Fibroblast of lung (primary cell): ENCODE measurements around the gene TCIRG1. TPM values are rescaled to one million over a fixed set of nuclear protein-coding genes. Genes with fewer than 3 reads are reported as not detected.

Experiments
- DNase-seq, 2 donors: peaks; one replicate each; pipeline versions ENCODE4 v3.0.0 to v3.0.0-alpha.2; 2010; ENCODE audit warnings: low read depth in 2 of 2
- H2AFZ ChIP-seq: 2 replicates; pipeline ENCODE4 v1.5.1; 2012; ENCODE audit warnings: low read length, control low read depth, inconsistent platforms
- H3K27ac ChIP-seq: 2 replicates; pipeline ENCODE4 v1.5.1; 2011; ENCODE audit warnings: low read length, control low read depth; ENCODE audit not compliant: insufficient read depth
- H3K27me3 ChIP-seq: 2 replicates; pipeline ENCODE4 v1.5.1; 2011; ENCODE audit warnings: mild to moderate bottlenecking, low read length; ENCODE audit not compliant: control insufficient read depth, insufficient read depth
- H3K36me3 ChIP-seq: 2 replicates; pipeline ENCODE4 v1.5.1; 2011; ENCODE audit warnings: low read length; ENCODE audit not compliant: control insufficient read depth, insufficient read depth
- H3K4me1 ChIP-seq: 2 replicates; pipeline ENCODE4 v1.5.1; 2011; ENCODE audit warnings: low read length; ENCODE audit not compliant: control insufficient read depth, insufficient read depth; ENCODE audit errors: extremely low read depth
- H3K4me2 ChIP-seq: 2 replicates; pipeline ENCODE4 v1.5.1; 2011; ENCODE audit warnings: low read length, control low read depth; ENCODE audit not compliant: insufficient read depth; ENCODE audit errors: extremely low read depth
- H3K4me3 ChIP-seq, 4 experiments: fragments of 200-600 bp in 1 of 4; sonication (generic) in 1 of 4; replicated peaks in 1 of 4; 2 replicates each; pipeline ENCODE4 v1.5.1; 2011 to 2016; ENCODE audit warnings: low read length in 4 of 4, low read depth in 3 of 4, mild to moderate bottlenecking in 3 of 4, control low read depth in 2 of 4, inconsistent platforms in 1 of 4, mixed read lengths in 1 of 4; ENCODE audit not compliant: insufficient read depth in 1 of 4; ENCODE audit errors: control extremely low read depth in 1 of 4
- H3K79me2 ChIP-seq: 2 replicates; pipeline ENCODE4 v1.5.1; 2012; ENCODE audit warnings: mild to moderate bottlenecking, low read length, inconsistent platforms; ENCODE audit not compliant: control insufficient read depth, insufficient read depth
- H3K9ac ChIP-seq: 2 replicates; pipeline ENCODE4 v1.5.1; 2011; ENCODE audit warnings: mild to moderate bottlenecking, low read length, control low read depth; ENCODE audit not compliant: insufficient read depth
- H3K9me3 ChIP-seq: 2 replicates; pipeline ENCODE4 v1.5.1; 2012; ENCODE audit warnings: low read depth, low read length; ENCODE audit not compliant: control insufficient read depth, insufficient read depth
- H4K20me1 ChIP-seq: 2 replicates; pipeline ENCODE4 v1.5.1; 2011; ENCODE audit warnings: low read length; ENCODE audit not compliant: control insufficient read depth, insufficient read depth; ENCODE audit errors: extremely low read depth
- CTCF ChIP-seq, 2 donors: IDR thresholded peaks in 1 of 2; conservative IDR thresholded peaks in 1 of 2; 1 replicate in 1 of 2; 2 replicates in 1 of 2; pipeline ENCODE4 v1.5.1; 2011 to 2012; ENCODE audit warnings: low read length in 2 of 2, control low read depth in 1 of 2, inconsistent platforms in 1 of 2, low read depth in 1 of 2, mild to moderate bottlenecking in 1 of 2
- EZH2 ChIP-seq: IDR thresholded peaks from 2 replicates; pipeline ENCODE4 v1.5.1; 2012; ENCODE audit warnings: low read length, control low read depth, mild to moderate bottlenecking; ENCODE audit errors: missing control alignments
- polyA plus RNA-seq, 2 donors: library from polyadenylated mRNA; depleted of rRNA in 1 of 2; stranded (reverse) in 1 of 2; unstranded in 1 of 2; fragments of >200 nt; gene quantifications; 2 replicates each; pipeline ENCODE4 v1.2.1, GENCODE V29; 2011 to 2012; ENCODE audit warnings: missing spikeins in 1 of 2
- total RNA-seq: library from RNA; depleted of rRNA; stranded (reverse); fragments of >200 nt; gene quantifications from 2 replicates; pipeline ENCODE4 v1.2.1, GENCODE V29; 2014

TCIRG1 gene
- total and polyA plus RNA-seq, 2 donors (not counting 1 experiment from before 2014, with no cell fraction given): 26.7 to 46.2 TPM

- TF ChIP-seq CTCF (conservative IDR thresholded peaks at IDR 0.05 in 1 of 2, IDR thresholded peaks at IDR 0.05 in 1 of 2; ENCODE audit: low read depth in 1 of 2, low read length in 2 of 2): no peak
- no peak for TF ChIP-seq EZH2
- DNase-seq: no peak
- H3K9me3 ChIP-seq: no peaks in the 10 kb centered on the region
- no peak overlapping the region for H2AFZ ChIP-seq
- H3K4me1 ChIP-seq: peaks cover 8% of the 10 kb centered on the region
- peak overlapping the region; percentile 81 for H3K27ac ChIP-seq
- H3K4me3 ChIP-seq: peak overlapping the region; percentile 57 to 88 (median 80)
- peaks cover 26% of the 10 kb centered on the region for H3K79me2 ChIP-seq
- H3K9ac ChIP-seq: peak overlapping the region; percentile 79
- no peaks in the 10 kb centered on the region for H3K27me3 ChIP-seq
- H4K20me1 ChIP-seq: no peaks in the 10 kb centered on the region
- peak overlapping the region; percentile 80 for H3K4me2 ChIP-seq
- peaks cover 22% of the 10 kb centered on the region for H3K36me3 ChIP-seq
Measured at GRCh38 chr11:68039526-68040086, 781 bp downstream of the TCIRG1 start.

- Histone ChIP-seq H3K9me3 (no peaks in the 10 kb centered on the region), H3K27ac (peak overlapping the region; percentile 70), H3K4me3 (peak overlapping the region; percentile 47 to 88 (median 80)), H4K20me1 (no peaks in the 10 kb centered on the region), H3K9ac (peak overlapping the region; percentile 79), H3K4me1 (peaks cover 8% of the 10 kb centered on the region), H3K4me2 (peak overlapping the region; percentile 73), H3K36me3 (peaks cover 27% of the 10 kb centered on the region), H3K79me2 (peaks cover 26% of the 10 kb centered on the region), H3K27me3 (no peaks in the 10 kb centered on the region), H2AFZ (no peak overlapping the region)
- peak; percentile 59 to 69 for DNase-seq
- no peak for TF ChIP-seq EZH2
- no peak for TF ChIP-seq CTCF (conservative IDR thresholded peaks at IDR 0.05 in 1 of 2, IDR thresholded peaks at IDR 0.05 in 1 of 2; ENCODE audit: low read depth in 1 of 2, low read length in 2 of 2)
Measured at GRCh38 chr11:68040101-68040956, 1.5 kb downstream of the TCIRG1 start.

GRCh38 chr11:68040957-68041591, 2.2 kb downstream of the TCIRG1 start:
- peak overlapping the region; percentile 47 to 88 (median 80) for H3K4me3 ChIP-seq
- peaks cover 8% of the 10 kb centered on the region for H3K4me1 ChIP-seq
- no peaks in the 10 kb centered on the region for H4K20me1 ChIP-seq
- TF ChIP-seq CTCF (conservative IDR thresholded peaks at IDR 0.05 in 1 of 2, IDR thresholded peaks at IDR 0.05 in 1 of 2; ENCODE audit: low read depth in 1 of 2, low read length in 2 of 2): no peak
- TF ChIP-seq EZH2: no peak
- H3K27ac ChIP-seq: peak overlapping the region; percentile 70
- peak overlapping the region; percentile 73 for H3K4me2 ChIP-seq
- no peaks in the 10 kb centered on the region for H3K9me3 ChIP-seq
- H2AFZ ChIP-seq: no peak overlapping the region
- H3K27me3 ChIP-seq: no peaks in the 10 kb centered on the region
- peaks cover 26% of the 10 kb centered on the region for H3K79me2 ChIP-seq
- no peak for DNase-seq
- peak overlapping the region; percentile 79 for H3K9ac ChIP-seq
- peaks cover 30% of the 10 kb centered on the region for H3K36me3 ChIP-seq
